ENCODE results near the gene BARHL2.

Gene BARHL2

GRCh38 chr1:90708826-90709225 lies 8.3 kb downstream of the BARHL2 start:
- DNase-seq: no peak

GRCh38 chr1:90708236-90708786 lies 8.8 kb downstream of the BARHL2 start:
- no peak for DNase-seq

GRCh38 chr1:90707363-90707710 lies 9.8 kb downstream of the BARHL2 start:
- DNase-seq: no peak

- no peak for DNase-seq
Measured at GRCh38 chr1:90706437-90707362, 10.4 kb downstream of the BARHL2 start.

- no peak for DNase-seq
Measured at GRCh38 chr1:90705956-90706355, 11.1 kb downstream of the BARHL2 start.

GRCh38 chr1:90704817-90705216 lies 12.3 kb downstream of the BARHL2 start:
- DNase-seq: no peak

GRCh38 chr1:90694846-90695245 lies 22.3 kb downstream of the BARHL2 start:
- DNase-seq: no peak

GRCh38 chr1:90687747-90688146 lies 29.4 kb downstream of the BARHL2 start:
- no peak for DNase-seq

- DNase-seq: no peak
Measured at GRCh38 chr1:90675161-90675847, 41.8 kb downstream of the BARHL2 start.

GRCh38 chr1:90671741-90672140 lies 45.4 kb downstream of the BARHL2 start:
- no peak for DNase-seq

- no peak for DNase-seq
Measured at GRCh38 chr1:90671251-90671650, 45.9 kb downstream of the BARHL2 start.

Data from GDM1 (cell line).